Measurements from ENCODE around the gene MBLAC1.

The MBLAC1 gene

DNA sequence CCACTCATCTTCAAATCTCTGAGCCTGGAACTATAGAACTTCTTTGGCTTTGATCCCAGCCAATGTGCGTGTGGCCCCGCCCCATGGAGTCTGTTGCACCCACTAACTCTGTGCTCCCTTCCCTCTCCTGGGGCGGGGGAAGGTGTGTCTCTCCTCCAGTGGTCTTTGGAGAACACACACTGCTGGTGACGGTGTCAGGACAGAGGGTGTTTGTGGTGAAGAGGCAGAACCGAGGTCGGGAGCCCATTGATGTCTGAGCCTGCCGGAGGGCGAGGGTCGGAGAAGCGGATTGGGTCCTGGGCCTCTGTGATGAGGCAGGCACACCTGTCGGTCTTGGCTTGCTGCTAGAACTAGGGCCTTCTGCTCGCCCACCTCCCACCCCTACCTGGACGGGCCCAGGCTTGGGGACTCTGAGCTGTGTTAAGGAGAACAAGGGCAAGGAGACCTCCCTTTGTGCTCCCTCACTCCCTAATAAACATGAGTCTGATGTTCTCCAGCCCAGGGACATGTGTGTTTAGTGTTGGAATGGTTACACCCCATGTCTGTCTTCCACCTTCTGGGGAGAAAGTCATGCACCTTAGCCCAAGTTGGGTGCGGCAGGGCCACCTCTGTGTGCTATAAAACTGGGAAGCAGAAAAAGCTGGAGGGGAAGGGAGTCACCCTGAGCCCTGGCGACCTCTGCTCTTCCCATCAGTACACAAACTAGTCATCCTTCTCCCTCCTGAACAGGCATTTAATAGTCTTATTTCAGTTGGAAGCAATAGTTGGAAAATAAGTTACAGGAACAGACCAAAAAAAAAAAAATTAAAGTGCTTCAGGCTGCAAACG is 27.2 kb downstream of the MBLAC1 start:
- DNase-seq (ENCODE audit: low read depth, low spot score): no peak

DNA sequence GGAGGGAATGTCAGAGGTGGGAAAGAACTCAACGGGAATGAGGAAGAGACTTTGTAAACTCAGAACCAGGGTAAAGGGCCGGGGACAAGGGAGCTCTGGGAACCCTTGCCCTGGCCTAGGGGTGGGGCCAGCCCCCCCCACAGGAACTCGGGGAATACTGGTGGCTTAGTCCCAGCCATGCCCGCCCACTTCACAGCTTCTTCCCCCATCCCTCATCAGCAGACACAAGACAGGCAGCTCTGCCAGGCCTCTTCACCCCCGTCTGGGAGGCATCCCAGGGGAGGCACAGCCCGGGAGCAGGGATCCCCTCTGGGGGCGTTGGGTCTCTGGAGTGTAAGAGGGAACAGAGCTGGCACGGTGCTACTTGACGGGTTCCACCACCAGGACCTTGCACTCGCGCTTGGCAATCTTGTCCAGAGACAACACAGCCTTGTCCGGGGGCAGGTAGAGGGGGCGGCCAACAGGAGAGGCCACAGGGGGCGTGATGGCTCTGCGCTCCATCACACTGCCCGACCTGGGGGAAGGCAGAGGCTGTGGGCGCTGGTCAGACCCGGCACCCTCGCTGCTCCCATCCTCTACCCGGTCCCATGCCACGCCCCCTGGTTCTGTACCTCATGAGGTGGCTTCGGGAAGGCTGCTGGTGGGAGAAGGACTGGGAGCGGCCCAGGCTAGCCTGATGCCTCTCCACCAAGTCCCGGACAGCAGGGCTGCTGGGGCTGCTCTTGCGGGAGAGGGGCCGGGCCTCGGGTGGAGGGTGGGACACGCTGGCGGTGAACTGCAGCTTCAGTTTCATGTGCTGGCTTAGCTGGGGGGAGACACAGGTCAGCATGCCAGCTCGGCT is 28.1 kb downstream of the MBLAC1 start:
- DNase-seq (ENCODE audit: low read depth, low spot score): no peak

DNA sequence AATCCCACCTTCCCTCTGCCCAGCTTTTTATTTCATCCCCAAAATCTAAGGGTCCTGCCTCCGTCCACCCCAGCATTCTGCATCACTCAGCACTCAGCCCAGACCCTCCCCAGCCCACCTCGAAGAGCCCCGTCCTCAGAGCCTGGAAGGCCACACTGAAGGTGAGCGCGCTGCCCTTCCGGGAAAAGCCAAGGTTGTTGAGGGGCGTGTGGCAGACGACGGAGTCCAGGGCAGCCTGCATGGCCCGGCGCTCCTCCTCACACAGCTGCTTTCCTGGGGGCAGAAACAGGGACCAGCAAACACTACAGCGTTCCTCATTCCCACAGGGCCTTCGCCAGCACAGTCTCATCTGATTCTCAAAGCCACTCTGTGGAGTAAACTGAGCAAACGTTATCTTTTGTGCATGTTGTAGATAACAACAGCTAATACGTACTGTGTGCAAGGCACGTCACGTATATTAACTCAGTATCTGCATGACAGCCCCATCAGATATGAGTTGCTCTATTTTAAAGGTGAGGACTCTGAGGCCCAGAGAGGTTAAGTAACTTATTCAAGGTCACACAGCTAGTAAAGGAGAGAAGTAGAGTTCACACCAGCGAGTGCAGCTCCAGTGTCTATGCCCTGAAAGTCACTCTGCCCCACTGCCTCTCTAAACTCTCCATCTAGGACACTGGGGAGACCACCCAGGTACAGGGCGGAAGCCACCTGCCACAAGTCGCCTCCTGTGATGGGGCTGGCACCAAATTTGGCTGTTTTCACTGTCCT is 29.0 kb downstream of the MBLAC1 start:
- no peak for DNase-seq (ENCODE audit: low read depth, low spot score)

DNA sequence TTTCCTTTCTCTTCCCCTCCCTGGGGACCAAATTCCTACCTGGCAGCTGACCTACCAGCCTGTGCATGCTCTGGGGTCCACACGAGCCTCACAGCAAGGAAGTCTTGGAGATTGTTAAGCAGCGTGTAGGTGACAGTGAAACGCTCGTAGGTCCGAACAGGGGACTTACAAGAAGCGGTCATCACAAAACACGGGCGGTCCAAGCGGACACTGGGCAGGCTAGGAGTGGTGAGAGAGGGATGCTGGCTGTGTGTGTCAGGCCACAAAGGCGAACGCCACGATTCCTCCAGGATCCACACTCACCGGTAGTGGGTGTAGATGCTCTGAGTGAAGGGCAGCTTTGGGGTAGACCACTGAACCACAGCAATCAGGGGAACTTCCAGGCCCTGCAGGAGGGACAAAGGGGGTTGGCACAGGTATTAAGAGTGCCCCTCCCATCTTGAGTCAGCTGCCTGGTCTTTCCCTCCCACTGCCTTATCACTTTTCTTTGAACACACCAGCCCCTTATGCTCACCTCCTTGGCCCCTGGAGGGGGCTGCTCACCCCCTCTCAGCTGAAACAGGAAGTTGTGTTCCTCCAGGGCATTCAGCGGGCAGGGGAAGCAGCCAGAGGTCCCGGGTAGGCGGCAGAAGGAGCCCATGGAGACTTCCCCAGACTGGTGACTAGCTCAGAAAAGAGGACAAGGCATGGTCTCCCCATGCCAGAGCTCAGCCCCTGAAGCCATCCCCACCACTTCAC is 29.7 kb downstream of the MBLAC1 start:
- DNase-seq (ENCODE audit: low read depth, low spot score): no peak

DNA sequence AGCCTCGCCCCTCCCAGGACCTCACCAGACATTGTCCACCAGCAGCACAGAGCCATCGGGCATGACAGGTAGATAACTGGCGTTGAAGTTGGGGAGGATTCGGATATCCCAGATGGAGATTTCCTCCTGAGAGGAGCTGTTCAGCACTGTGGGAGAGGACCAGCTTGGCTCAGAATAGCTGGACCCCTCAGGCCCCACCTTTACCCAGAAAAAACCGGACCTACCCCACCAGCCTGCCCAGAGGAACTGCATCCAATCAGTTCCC is 30.2 kb downstream of the MBLAC1 start:
- no peak for DNase-seq (ENCODE audit: low read depth, low spot score)

DNA sequence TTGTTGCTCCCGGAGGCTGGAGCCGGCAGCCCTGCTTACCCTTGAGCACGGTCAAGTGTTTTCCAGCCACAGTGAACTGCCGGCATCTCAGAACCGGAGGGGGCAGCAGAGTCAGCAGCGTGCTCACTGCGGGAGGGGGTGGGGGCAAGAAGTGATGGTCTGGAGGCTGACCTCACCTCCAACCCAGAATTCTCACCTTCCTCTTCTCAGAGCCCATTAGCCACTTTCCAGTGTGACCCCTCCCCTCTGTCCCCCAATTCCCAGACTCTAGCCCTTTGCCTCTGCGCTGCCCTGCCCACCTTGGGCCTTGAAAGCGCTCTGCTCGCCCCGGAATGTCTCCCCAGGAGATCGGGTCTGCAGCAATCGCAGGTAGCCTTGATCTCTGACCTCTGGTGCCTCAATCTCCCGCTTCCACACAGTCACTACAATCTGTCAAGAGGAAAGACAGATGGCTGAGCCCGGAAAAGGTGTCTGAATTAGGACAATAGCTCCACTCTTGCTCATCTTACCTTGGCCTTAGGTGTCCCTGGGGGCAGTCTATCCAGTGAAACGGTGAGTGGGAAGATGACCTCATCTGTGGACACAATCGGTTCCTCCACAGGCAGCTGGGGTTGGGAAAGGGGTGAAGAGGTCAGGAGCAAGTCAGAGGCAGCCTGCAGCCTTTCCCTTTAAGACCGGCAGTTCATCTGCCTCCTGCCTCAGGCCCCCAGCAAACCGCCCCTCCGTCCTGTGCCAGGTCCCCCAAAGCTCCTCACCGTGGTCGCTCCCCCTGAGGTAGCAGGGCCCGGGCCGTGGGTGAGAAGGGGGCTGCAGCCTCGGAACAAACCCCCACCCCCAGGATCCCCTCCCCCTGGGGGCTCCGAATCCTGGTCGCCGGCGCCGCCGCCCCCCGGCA is 30.8 kb downstream of the MBLAC1 start:
- no peak for DNase-seq (ENCODE audit: low read depth, low spot score)

DNA sequence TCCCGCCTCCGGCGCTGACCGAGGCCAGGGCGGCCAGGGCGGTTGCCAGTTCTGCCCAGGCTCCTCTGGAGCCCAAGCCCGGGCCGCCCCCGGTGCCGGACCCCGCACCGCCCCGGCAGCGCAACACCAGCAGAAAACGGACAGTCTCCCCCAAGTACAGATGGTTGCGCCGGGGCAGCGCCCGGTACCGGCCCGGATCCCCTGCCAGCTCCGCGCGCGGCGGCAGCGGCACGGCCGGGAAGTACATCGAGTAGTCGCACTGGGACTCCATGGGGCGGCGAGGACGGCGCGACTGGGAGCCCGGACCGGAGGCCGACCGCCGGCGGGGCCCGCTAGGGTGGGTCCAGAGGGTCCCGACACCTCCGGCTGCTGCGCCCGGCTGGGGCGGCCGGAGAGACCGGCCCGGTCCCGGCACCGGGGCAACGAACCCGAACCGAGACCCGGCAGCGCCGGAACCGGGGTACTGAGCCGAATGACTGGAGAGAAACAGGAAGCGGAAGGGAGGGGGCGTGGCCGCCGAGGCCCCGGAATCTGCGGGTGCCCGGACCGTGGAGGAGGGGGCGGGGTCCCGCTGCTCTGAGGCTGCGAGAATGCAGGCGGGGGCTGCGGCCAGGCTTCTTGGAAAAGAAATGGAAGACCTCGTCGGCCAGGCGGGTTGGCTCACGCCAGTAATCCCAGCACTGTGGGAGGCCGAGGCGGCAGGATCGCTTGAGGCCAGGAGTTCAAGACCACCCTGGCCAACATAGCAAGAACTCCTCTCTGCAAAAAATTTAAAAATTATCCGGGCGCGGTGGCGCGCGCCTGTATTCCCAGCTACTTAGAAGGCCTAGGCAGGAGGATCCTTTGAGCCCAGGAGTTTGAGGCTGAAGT is 31.7 kb downstream of the MBLAC1 start, which contains the start of gene TRAPPC14:
TRAPPC14 (minus strand) TSS at position 495 of the 870 bp plus-strand sequence; CDS start at position 271, 224 bp downstream.
- DNase-seq (ENCODE audit: low read depth, low spot score): peak; percentile 74

- no peak for DNase-seq (ENCODE audit: low read depth, low spot score)
Observed at GRCh38 chr7:100159099-100159623, 32.4 kb downstream of the MBLAC1 start.

DNA sequence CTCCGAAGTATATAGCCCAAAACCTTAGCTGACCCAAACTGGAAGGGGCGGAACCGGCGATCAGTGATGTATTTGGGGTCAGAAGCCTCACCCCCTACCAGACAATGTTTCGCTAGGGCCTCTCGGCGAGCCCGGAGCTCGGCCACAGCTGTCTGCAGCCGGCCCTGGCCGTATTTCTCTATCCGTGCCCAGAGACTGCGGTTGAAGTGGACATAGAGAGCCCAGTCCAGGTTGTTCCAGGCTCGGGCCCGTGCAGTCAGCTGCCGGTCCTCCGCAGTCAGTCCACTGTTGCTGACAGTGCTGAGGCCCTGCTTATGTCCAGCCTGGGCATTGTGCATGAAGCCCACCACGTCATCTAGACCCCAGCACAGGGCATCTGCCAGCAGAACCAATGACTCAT is 33.3 kb downstream of the MBLAC1 start:
- DNase-seq (ENCODE audit: low read depth, low spot score): no peak

GRCh38 chr7:100163006-100163531 is 36.3 kb downstream of the MBLAC1 start:
- DNase-seq (ENCODE audit: low read depth, low spot score): no peak

DNA sequence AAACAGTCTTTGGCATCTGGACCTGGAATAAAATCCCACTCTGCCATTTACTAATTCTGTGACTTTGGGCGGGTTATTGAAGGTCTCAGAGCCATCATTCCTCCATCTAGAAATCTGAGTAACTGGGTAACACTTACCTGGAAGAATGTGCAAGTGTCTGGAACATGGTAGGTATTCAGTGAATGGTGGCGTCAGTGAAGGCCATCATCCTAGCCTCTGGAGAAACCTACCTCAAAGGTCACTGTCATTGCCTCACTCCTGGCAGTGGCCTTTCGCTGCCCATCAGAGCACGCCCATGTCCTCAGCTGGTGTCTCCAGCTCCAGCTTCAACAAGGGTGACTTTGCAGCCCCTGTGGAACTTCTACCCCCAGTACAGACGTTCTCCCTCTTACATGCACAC is 37.1 kb downstream of the MBLAC1 start:
- no peak for DNase-seq (ENCODE audit: low read depth, low spot score)

DNA sequence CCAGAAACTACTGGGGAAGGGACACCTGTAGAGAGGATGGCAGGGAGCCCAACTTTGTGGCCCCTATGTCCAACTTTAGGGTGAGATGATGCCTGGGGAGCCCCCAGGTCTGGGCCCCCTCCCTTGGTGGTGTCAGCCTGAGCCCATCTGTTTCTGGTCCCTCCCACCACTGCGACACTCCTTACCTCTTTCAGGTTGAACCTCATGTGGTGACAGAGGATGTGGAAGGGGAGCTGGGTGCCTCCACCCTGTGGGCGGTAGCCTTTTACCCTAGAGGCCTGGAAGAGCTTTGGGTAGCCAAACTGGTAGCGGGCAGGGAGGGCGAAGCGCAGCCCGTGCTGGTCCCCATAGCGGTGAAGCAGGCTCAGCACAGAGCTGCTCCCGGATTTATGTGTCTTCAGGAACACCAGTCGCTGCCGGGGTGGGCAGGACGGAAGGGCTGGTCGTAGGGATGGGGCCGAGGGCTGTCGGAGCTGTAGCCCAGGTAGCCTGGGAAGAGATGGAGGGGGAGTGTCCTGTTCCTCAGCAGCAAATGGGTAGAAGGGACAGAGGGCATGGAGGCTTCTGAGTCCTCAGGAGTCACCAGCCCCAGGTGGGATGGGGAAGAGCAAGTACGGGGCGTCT is 39.7 kb downstream of the MBLAC1 start:
- no peak for DNase-seq (ENCODE audit: low read depth, low spot score)

- no peak for DNase-seq (ENCODE audit: low read depth, low spot score)
Observed at GRCh38 chr7:100166970-100167911, 40.5 kb downstream of the MBLAC1 start.

- DNase-seq (ENCODE audit: low read depth, low spot score): no peak
Observed at GRCh38 chr7:100167912-100168323, 41.2 kb downstream of the MBLAC1 start.

GRCh38 chr7:100169147-100169850 is 42.5 kb downstream of the MBLAC1 start:
- no peak for DNase-seq (ENCODE audit: low read depth, low spot score)

GRCh38 chr7:100170101-100170897 is 43.5 kb downstream of the MBLAC1 start:
- no peak for DNase-seq (ENCODE audit: low read depth, low spot score)
